Measurements from ENCODE around the gene RFXAP. TPM values are rescaled to one million over a fixed set of nuclear protein-coding genes. Genes with fewer than 3 reads are reported as not detected.

Gene RFXAP
- 4.6 and 10.9 TPM in 2 replicates for total RNA-seq (2011; cell fraction: chromatin; rRNA removed; ENCODE audit: low replicate concordance)
- 2.5 and 3.7 TPM in 2 replicates for total RNA-seq (2011; cell fraction: nucleolus; rRNA removed)
- 8.8 and 16.9 TPM in 2 replicates for total RNA-seq (2011; cell fraction: nucleoplasm; rRNA removed)
- total RNA-seq (2014; rRNA removed), result 2.4 and 3.2 TPM in 2 replicates
- total RNA-seq (2014; rRNA removed; fragmentation: Illumina TruSeq; extraction: Trizol), result 2.9 and 3.7 TPM in 2 replicates
- 2.8 and 2.9 TPM in 2 replicates for total RNA-seq (2015; rRNA removed; fragmentation: Illumina TruSeq; extraction: Trizol)
- 7.0 and 9.7 TPM in 2 replicates for total RNA-seq (2021)
- 8.1 and 8.6 TPM in 2 replicates for polyA plus RNA-seq (2011; rRNA removed)
- polyA plus RNA-seq (2011; cell fraction: cytosol; rRNA removed), result 2.1 and 4.2 TPM in 2 replicates
- polyA plus RNA-seq (2011; cell fraction: nucleus; rRNA removed), result 7.7 and 12.5 TPM in 2 replicates
- 8.0 and 8.4 TPM in 2 replicates for polyA plus RNA-seq (2012)
- polyA plus RNA-seq (2014; fragmentation: Illumina TruSeq; extraction: Trizol), result 6.1 and 6.9 TPM in 2 replicates
- 1 to 10 TPM; 2.1 to 2.7 TPM for polyA plus RNA-seq (2014; fragmentation: Nextera tagmentation; extraction: Ambion mirVana)
- polyA plus RNA-seq (2014; rRNA removed), result 8.0 and 8.2 TPM in 2 replicates
- polyA minus RNA-seq (2011; rRNA and poly(A)+ RNA removed), result 2.6 and 3.8 TPM in 2 replicates
- polyA minus RNA-seq (2011; cell fraction: cytosol; rRNA and poly(A)+ RNA removed), result 1.0 and 2.9 TPM in 2 replicates
- polyA minus RNA-seq (2011; cell fraction: nucleus; rRNA and poly(A)+ RNA removed), result 2.0 and 3.6 TPM in 2 replicates
- Bru-seq, nascent RNA, result percentile 70 among the genes with signal in this experiment
- BruChase-seq, experiment 1, labeled RNA remaining after a 2-hour chase, result percentile 87 among the genes with signal in this experiment
- BruChase-seq, experiment 2, labeled RNA remaining after a 6-hour chase, result percentile 87 among the genes with signal in this experiment
- long read RNA-seq, experiment 1, transcript RFXAP-201 (3 exons, 2,304 nt), result major isoform, 44 of 48 reads
- long read RNA-seq, experiment 1, partial matches to known transcripts, result 2 of 48 reads
- long read RNA-seq, experiment 1, other reads (novel, unspliced or antisense), result 2 of 48 reads
- long read RNA-seq, experiment 2, partial matches to known transcripts, result 0 of 6 reads
- long read RNA-seq, experiment 2, other reads (novel, unspliced or antisense), result 5 of 6 reads
- long read RNA-seq, experiment 3, partial matches to known transcripts, result 0 of 3 reads
- long read RNA-seq, experiment 3, other reads (novel, unspliced or antisense), result 1 of 3 reads

- in situ Hi-C loops (cut with MboI) (no loop called here), intact Hi-C loops (cut with micrococcal nuclease) (loop anchor here (10.0 kb wide), 1 partner anchor 474 kb away; the partner anchor contains the start of gene SPART)
- peak within 1 kb of the TSS; percentile 65 to 93 for H3K9ac ChIP-seq (ENCODE audit: insufficient read depth in 1 of 2, low read depth in 2 of 2, low read length in 2 of 2)
- FAIRE-seq (peak; percentile 78), ATAC-seq (peak; percentile 89), DNase-seq (ENCODE audit: extremely low read depth in 1 of 4, low spot score in 3 of 4) (peak; percentile 89 to 93 (median 91))
- H3K27ac ChIP-seq (ENCODE audit: extremely low read depth, low read depth, low read length), result peak within 1 kb of the TSS; percentile 69
- no TSS peak for BruUV-seq (replicated peaks)
- peaks cover 8 to 17% of the 10 kb centered on the region in 2 experiments; a peak in 4 of 5 replicates for H3K4me1 ChIP-seq (replicated peaks in 1 of 2; ENCODE audit: control insufficient read depth in 2 of 2, insufficient read depth in 2 of 2, low read length in 2 of 2)
- ChIA-PET POLR2A (interaction anchor here (0.6 kb wide), 2 partner anchors 469 to 1406 kb away, joined by 3 read pairs; no protein-coding TSS in a partner anchor), CTCF (ENCODE audit: low intra/inter-chr PET ratio) (no interaction called here)
- peak within 1 kb of the TSS; percentile 94 for H2AFZ ChIP-seq (ENCODE audit: low read depth, low read length)
- no peaks in the 10 kb centered on the region for H3K27me3 ChIP-seq (ENCODE audit: control insufficient read depth in 2 of 2, insufficient read depth in 2 of 2, low read length in 2 of 2)
- 0 out of 3 replicates have a peak, but pooled peaks cover 3% of the 10 kb centered on the region for H3K36me3 ChIP-seq (ENCODE audit: control insufficient read depth, insufficient read depth, low read length)
- no peaks in the 10 kb centered on the region for H3K9me3 ChIP-seq (replicated peaks; ENCODE audit: control insufficient read depth, insufficient read depth, low read depth, low read length)
- H3K9me1 ChIP-seq (ENCODE audit: control insufficient read depth, insufficient read depth, low read length), result no peaks in the 10 kb centered on the region
- peak within 1 kb of the TSS; percentile 78 for H3K4me3 ChIP-seq
- peaks cover 36% of the 10 kb centered on the region for H3K79me2 ChIP-seq (ENCODE audit: control insufficient read depth, insufficient read depth, low read length)
- 1% methylated on average over 55 of the region's 78 CpGs for WGBS (ENCODE audit: insufficient coverage, low coverage, missing lambda C conversion rate)
- peak within 1 kb of the TSS; percentile 90 for H3K4me2 ChIP-seq (ENCODE audit: insufficient read depth, low read length)
- H4K20me1 ChIP-seq (replicated peaks; ENCODE audit: control insufficient read depth, insufficient read depth, low read length), result no peaks in the 10 kb centered on the region
- TF ChIP-seq THRAP3 (IDR thresholded peaks at IDR 0.05; ENCODE audit: borderline replicate concordance) (no peak), ATF3 (IDR thresholded peaks at IDR 0.05) (peak; percentile 30; the same call in 1 of the 2 replicates), ATF3 (CRISPR knock-in tag; conservative IDR thresholded peaks at IDR 0.05) (no peak), CREB5 (CRISPR knock-in tag; IDR thresholded peaks at IDR 0.05) (no peak), GATA2 (CRISPR knock-in tag; IDR thresholded peaks at IDR 0.05) (no peak), ZNF3 (CRISPR knock-in tag; IDR thresholded peaks at IDR 0.05) (no peak), NRF1 (conservative IDR thresholded peaks at IDR 0.05 in 1 of 2, IDR thresholded peaks at IDR 0.05 in 1 of 2) (peak; percentile 94 to 95), GMEB1 (CRISPR knock-in tag; IDR thresholded peaks at IDR 0.05) (peak; percentile 84), RBFOX2 (IDR thresholded peaks at IDR 0.05; ENCODE audit: low read depth, low read length) (peak; percentile 78), GABPA (tag; conservative IDR thresholded peaks at IDR 0.05; ENCODE audit: low read depth) (no peak), CBX2 (IDR thresholded peaks at IDR 0.05; ENCODE audit: insufficient read depth, low read length, poor library complexity, severe bottlenecking) (no peak)
These were observed at the start of gene RFXAP for GRCh38 chr13:36818804-36819738. TSS of gene RFXAP (plus strand) at chr13:36819222. CDS start at chr13:36819358, 136 bp downstream.
